HT1080 (cell line): Measurements from ENCODE around the gene PI4KA. TPM values are rescaled to one million over a fixed set of nuclear protein-coding genes. Genes with fewer than 3 reads are reported as not detected.
A peak's percentile ranks its signal among the peaks of the same experiment; 100 is the strongest.

Source experiments
- DNase-seq: peaks from one replicate; pipeline ENCODE4 v3.0.0-alpha.2; 2015; ENCODE audit warnings: low read depth
- total RNA-seq: library from RNA; depleted of rRNA; stranded (reverse); fragments of >200 nt; shearing (Covaris generic); gene quantifications from 2 replicates; pipeline ENCODE4 v1.2.3, GENCODE V29; 2014

PI4KA gene
- total RNA-seq, 1 experiment from 2014 or later = 35.9 TPM

- DNase-seq = no peak
Measured at GRCh38 chr22:20793748-20794649, 64.6 kb downstream of the PI4KA start.

- DNase-seq = no peak
Measured at GRCh38 chr22:20792966-20793728, 65.5 kb downstream of the PI4KA start.

GRCh38 chr22:20792221-20792965 is 66.2 kb downstream of the PI4KA start:
- no peak for DNase-seq

- no peak for DNase-seq
Measured at GRCh38 chr22:20788627-20789344, 69.8 kb downstream of the PI4KA start.

- no peak for DNase-seq
Measured at GRCh38 chr22:20787746-20788626, 70.6 kb downstream of the PI4KA start.

- no peak for DNase-seq
Measured at GRCh38 chr22:20787223-20787622, 71.4 kb downstream of the PI4KA start.

- DNase-seq = no peak
Measured at GRCh38 chr22:20786536-20786979, 72.1 kb downstream of the PI4KA start.

GRCh38 chr22:20786048-20786447 is 72.6 kb downstream of the PI4KA start:
- DNase-seq = no peak

GRCh38 chr22:20785415-20785814 is 73.2 kb downstream of the PI4KA start:
- DNase-seq = no peak

- peak; percentile 82 for DNase-seq
Measured at GRCh38 chr22:20783844-20784723, 74.5 kb downstream of the PI4KA start.

- DNase-seq = no peak
Measured at GRCh38 chr22:20783300-20783673, 75.3 kb downstream of the PI4KA start.

- DNase-seq = no peak
Measured at GRCh38 chr22:20782596-20783299, 75.9 kb downstream of the PI4KA start.

GRCh38 chr22:20782083-20782482 is 76.5 kb downstream of the PI4KA start:
- DNase-seq = no peak

GRCh38 chr22:20781272-20781990 is 77.2 kb downstream of the PI4KA start:
- DNase-seq = no peak

GRCh38 chr22:20779818-20780158 is 78.8 kb downstream of the PI4KA start:
- peak; percentile 50 for DNase-seq

GRCh38 chr22:20779014-20779817 is 79.4 kb downstream of the PI4KA start:
- no peak for DNase-seq
